ENCODE results near the gene ZBTB12.

The ZBTB12 gene

GRCh38 chr6:31946370-31946885 lies 44.5 kb upstream of the ZBTB12 start:
- Histone ChIP-seq H3K4me3 (ENCODE audit: low read depth, low read length, poor library complexity, severe bottlenecking) (no peak overlapping the region), H3K4me1 (ENCODE audit: insufficient read depth, low read length, severe bottlenecking) (no peaks in the 10 kb centered on the region), H3K36me3 (ENCODE audit: insufficient read depth, low read length) (peaks cover 5% of the 10 kb centered on the region; the same call in 1 of the 2 replicates), H3K27me3 (ENCODE audit: insufficient read depth, low read length) (peaks cover 11% of the 10 kb centered on the region), H4K20me1 (ENCODE audit: insufficient read depth, low read length) (no peaks in the 10 kb centered on the region), H3K27ac (ENCODE audit: low read depth, low read length, poor library complexity, severe bottlenecking) (no peak overlapping the region), H3K79me2 (ENCODE audit: insufficient read depth, low read length) (no peaks in the 10 kb centered on the region), H3K9me3 (ENCODE audit: low read length) (no peaks in the 10 kb centered on the region), H2AFZ (ENCODE audit: low read length) (no peak overlapping the region), H3K9ac (ENCODE audit: low read length) (no peak overlapping the region), H3K4me2 (ENCODE audit: low read length) (no peak overlapping the region), H3F3A (ENCODE audit: insufficient read depth, low read length) (no peaks in the 10 kb centered on the region), H3K9me2 (ENCODE audit: low read depth, low read length) (no peaks in the 10 kb centered on the region)
- TF ChIP-seq, protein P1, sequence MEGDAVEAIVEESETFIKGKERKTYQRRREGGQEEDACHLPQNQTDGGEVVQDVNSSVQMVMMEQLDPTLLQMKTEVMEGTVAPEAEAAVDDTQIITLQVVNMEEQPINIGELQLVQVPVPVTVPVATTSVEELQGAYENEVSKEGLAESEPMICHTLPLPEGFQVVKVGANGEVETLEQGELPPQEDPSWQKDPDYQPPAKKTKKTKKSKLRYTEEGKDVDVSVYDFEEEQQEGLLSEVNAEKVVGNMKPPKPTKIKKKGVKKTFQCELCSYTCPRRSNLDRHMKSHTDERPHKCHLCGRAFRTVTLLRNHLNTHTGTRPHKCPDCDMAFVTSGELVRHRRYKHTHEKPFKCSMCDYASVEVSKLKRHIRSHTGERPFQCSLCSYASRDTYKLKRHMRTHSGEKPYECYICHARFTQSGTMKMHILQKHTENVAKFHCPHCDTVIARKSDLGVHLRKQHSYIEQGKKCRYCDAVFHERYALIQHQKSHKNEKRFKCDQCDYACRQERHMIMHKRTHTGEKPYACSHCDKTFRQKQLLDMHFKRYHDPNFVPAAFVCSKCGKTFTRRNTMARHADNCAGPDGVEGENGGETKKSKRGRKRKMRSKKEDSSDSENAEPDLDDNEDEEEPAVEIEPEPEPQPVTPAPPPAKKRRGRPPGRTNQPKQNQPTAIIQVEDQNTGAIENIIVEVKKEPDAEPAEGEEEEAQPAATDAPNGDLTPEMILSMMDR (IDR thresholded peaks at IDR 0.05; ENCODE audit: low read length): no peak
- TF ChIP-seq EZH2 (IDR thresholded peaks at IDR 0.05; ENCODE audit: borderline replicate concordance, low read length): no peak

GRCh38 chr6:31945507-31946369 lies 43.9 kb upstream of the ZBTB12 start, which contains the start of gene CFB:
TSS of gene CFB (plus strand) at chr6:31946095. CDS start at chr6:31946222, 127 bp downstream.
- Histone ChIP-seq H3K4me3 (ENCODE audit: low read depth, low read length, poor library complexity, severe bottlenecking) (no peak within 1 kb of the TSS), H3K27ac (ENCODE audit: low read depth, low read length, poor library complexity, severe bottlenecking) (no peak within 1 kb of the TSS), H4K20me1 (ENCODE audit: insufficient read depth, low read length) (no peaks in the 10 kb centered on the region), H2AFZ (ENCODE audit: low read length) (no peak within 1 kb of the TSS), H3K4me1 (ENCODE audit: insufficient read depth, low read length, severe bottlenecking) (no peaks in the 10 kb centered on the region), H3K9ac (ENCODE audit: low read length) (no peak within 1 kb of the TSS), H3K27me3 (ENCODE audit: insufficient read depth, low read length) (peaks cover 11% of the 10 kb centered on the region), H3K36me3 (ENCODE audit: insufficient read depth, low read length) (no peaks in the 10 kb centered on the region), H3K9me2 (ENCODE audit: low read depth, low read length) (no peaks in the 10 kb centered on the region), H3K4me2 (ENCODE audit: low read length) (no peak within 1 kb of the TSS), H3K79me2 (ENCODE audit: insufficient read depth, low read length) (no peaks in the 10 kb centered on the region), H3K9me3 (ENCODE audit: low read length) (no peaks in the 10 kb centered on the region), H3F3A (ENCODE audit: insufficient read depth, low read length) (no peaks in the 10 kb centered on the region)
- no peak for TF ChIP-seq EZH2 (IDR thresholded peaks at IDR 0.05; ENCODE audit: borderline replicate concordance, low read length)
- TF ChIP-seq, protein P1 (IDR thresholded peaks at IDR 0.05; ENCODE audit: low read length): no peak

DNA sequence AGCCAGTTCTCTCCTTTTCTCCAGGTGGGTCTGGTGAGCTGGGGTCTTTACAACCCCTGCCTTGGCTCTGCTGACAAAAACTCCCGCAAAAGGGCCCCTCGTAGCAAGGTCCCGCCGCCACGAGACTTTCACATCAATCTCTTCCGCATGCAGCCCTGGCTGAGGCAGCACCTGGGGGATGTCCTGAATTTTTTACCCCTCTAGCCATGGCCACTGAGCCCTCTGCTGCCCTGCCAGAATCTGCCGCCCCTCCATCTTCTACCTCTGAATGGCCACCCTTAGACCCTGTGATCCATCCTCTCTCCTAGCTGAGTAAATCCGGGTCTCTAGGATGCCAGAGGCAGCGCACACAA lies 43.2 kb upstream of the ZBTB12 start:
- H3K4me2 ChIP-seq (ENCODE audit: low read length): no peak overlapping the region

More for the DNA sequence above, 43.2 kb upstream of the ZBTB12 start:
- Histone ChIP-seq H3K27ac (ENCODE audit: low read depth, low read length, poor library complexity, severe bottlenecking) (no peak overlapping the region), H3K9ac (ENCODE audit: low read length) (no peak overlapping the region), H3K4me3 (ENCODE audit: low read depth, low read length, poor library complexity, severe bottlenecking) (no peak overlapping the region), H3K36me3 (ENCODE audit: insufficient read depth, low read length) (no peaks in the 10 kb centered on the region), H3F3A (ENCODE audit: insufficient read depth, low read length) (no peaks in the 10 kb centered on the region), H3K9me3 (ENCODE audit: low read length) (no peaks in the 10 kb centered on the region), H3K9me2 (ENCODE audit: low read depth, low read length) (no peaks in the 10 kb centered on the region), H2AFZ (ENCODE audit: low read length) (no peak overlapping the region), H3K4me1 (ENCODE audit: insufficient read depth, low read length, severe bottlenecking) (no peaks in the 10 kb centered on the region), H3K27me3 (ENCODE audit: insufficient read depth, low read length) (peaks cover 11% of the 10 kb centered on the region), H3K79me2 (ENCODE audit: insufficient read depth, low read length) (no peaks in the 10 kb centered on the region), H4K20me1 (ENCODE audit: insufficient read depth, low read length) (no peaks in the 10 kb centered on the region)
- no peak for TF ChIP-seq EZH2 (IDR thresholded peaks at IDR 0.05; ENCODE audit: borderline replicate concordance, low read length)
- TF ChIP-seq, protein P1 (IDR thresholded peaks at IDR 0.05; ENCODE audit: low read length): no peak

All from OCI-LY1 (cell line).